ENCODE data around the gene CFP.
"Not testable (repeated sequence)": the region's sequence is repeated elsewhere in the genome, so short reads cannot be mapped to it uniquely, and the experiment has no call there.

The CFP gene

DNA sequence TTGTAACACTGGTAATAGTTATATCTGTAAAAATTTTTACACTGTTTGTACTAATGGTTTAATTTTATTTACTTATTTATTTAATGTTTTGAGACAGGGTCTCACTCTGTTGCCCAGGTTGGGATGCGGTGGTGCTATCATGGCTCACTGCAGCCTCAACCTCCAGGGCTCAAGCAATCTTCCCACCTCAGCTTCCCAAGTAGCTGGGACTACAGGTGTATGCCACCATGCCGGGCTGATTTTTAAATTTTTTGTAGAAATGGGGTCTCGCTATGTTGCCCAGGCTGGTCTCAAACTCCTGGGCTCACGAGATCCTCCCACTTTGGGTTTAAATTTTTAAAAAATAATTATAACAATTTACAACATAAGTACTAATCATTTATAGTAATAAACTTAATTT lies 26.6 kb downstream of the CFP start:
- not testable (repeated sequence) for DNase-seq (ENCODE audit: low spot score)

- DNase-seq (ENCODE audit: low spot score) = no peak
These were observed 32.5 kb downstream of the CFP start for GRCh38 chrX:47597222-47597621.

DNA sequence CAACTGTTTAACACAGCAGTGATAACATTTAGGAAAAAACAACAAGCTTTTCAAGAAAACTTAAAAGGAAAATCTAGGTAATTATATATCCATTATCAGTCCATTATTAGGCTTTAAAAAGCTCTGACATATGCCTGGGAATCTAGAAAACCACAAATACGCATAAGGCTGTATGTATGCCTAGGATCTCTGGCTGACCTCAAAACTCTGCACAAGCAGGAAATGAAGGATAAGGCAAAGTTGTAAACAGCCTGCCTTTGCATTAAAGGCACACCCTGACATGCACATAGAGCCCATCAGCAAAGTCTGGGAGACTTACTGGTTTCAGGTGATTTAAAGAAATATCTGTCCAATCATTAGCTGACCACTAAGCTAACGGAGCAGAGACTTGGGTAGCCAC lies 33.5 kb downstream of the CFP start:
- DNase-seq (ENCODE audit: low spot score) = no peak

GRCh38 chrX:47595716-47596251 lies 33.9 kb downstream of the CFP start:
- no peak for DNase-seq (ENCODE audit: low spot score)

DNA sequence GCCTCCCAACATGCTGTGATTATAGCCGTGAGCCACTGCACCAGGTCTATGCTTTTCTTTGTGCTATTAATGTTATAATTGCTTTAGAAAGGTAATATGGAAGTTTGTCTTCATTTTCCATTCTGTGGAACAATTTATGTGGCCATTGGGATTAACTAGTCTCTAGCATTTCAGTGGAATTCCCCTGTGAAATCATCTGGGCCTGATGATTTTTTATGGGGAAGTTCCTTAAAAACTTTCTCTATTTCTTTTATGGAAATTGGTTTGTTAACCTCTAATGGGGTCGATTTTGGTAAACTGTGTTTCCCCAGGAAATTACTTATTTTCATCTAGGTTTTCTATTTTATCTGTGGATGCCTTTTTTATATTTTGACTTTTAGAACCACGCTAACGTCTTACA lies 36.2 kb downstream of the CFP start:
- no peak for DNase-seq (ENCODE audit: low spot score)

DNA sequence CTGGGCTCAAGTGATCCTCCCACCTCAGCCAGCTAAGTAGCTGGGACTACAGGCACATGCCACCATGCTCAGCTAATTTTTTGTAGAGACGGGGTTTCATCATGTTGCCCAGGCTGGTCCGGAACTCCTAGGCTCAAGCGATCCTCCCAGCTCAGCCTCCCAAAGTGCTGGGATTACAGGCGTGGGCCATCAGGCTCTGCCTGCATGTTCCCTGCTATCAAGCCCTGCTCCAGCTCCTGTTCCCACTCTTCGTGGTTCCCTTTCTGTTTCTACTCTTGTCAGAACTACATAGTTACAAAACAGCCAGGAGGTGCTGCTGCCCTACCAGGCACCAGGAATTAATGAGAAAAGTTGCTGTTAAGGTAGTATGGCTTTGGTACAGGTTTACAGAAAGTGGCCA lies 38.7 kb downstream of the CFP start:
- DNase-seq (ENCODE audit: low spot score) = no peak

GRCh38 chrX:47587906-47588735 lies 41.6 kb downstream of the CFP start:
- DNase-seq (ENCODE audit: low spot score) = no peak

GRCh38 chrX:47587091-47587891 lies 42.4 kb downstream of the CFP start:
- DNase-seq (ENCODE audit: low spot score) = no peak

GRCh38 chrX:47586043-47586787 lies 43.5 kb downstream of the CFP start:
- DNase-seq (ENCODE audit: low spot score) = no peak

DNA sequence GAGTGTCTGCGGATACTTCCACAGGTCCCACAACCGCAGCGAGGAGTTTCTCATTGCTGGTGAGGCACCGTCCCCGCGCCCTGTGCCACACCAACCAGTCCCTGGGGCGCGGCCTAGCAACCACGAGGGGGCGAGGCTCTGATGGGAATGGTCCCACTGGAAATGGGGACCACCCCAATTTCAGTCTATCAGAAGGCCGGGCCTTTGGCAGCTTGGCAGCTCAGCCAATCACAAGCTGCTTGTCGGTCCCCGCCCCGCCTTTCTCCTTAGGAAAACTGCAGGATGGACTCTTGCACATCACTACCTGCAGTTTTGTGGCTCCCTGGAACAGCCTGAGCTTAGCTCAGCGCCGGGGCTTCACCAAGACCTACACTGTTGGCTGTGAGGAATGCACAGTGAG lies 44.5 kb downstream of the CFP start:
- no peak for DNase-seq (ENCODE audit: low spot score)

GRCh38 chrX:47584714-47585113 lies 45.0 kb downstream of the CFP start:
- DNase-seq (ENCODE audit: low spot score) = no peak

GRCh38 chrX:47583240-47583861 lies 46.4 kb downstream of the CFP start:
- no peak for DNase-seq (ENCODE audit: low spot score)

GRCh38 chrX:47581731-47582647 lies 47.7 kb downstream of the CFP start, which contains the start of gene TIMP1:
TSS of gene TIMP1 (plus strand) at chrX:47582436. CDS start at chrX:47583416, 980 bp downstream.
- peak; percentile 64 for DNase-seq (ENCODE audit: low spot score)

DNA sequence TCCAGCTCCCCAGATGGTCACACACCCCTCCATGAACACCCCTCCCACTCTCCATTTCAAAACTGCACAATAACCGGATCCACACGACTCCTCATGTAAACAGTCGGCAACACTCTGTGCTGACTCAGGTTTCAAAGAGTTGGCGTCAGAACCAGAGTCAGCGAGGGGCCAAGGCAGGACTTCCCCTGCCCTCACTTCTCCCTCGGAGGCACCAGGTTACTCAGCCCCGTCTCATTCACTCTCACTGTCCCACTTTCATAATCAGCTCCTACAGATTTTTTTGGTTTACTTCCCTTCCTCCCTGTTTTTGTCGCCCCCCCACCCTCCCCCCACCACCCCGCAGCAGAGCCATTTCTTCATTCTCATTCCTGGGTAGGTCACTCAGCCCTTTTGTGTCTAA lies 50.2 kb downstream of the CFP start:
- no peak for DNase-seq (ENCODE audit: low spot score)

- no peak for DNase-seq (ENCODE audit: low spot score)
These were observed 51.0 kb downstream of the CFP start for GRCh38 chrX:47578692-47579091.

- DNase-seq (ENCODE audit: low spot score) = no peak
These were observed 51.8 kb downstream of the CFP start for GRCh38 chrX:47577901-47578300.

DNA sequence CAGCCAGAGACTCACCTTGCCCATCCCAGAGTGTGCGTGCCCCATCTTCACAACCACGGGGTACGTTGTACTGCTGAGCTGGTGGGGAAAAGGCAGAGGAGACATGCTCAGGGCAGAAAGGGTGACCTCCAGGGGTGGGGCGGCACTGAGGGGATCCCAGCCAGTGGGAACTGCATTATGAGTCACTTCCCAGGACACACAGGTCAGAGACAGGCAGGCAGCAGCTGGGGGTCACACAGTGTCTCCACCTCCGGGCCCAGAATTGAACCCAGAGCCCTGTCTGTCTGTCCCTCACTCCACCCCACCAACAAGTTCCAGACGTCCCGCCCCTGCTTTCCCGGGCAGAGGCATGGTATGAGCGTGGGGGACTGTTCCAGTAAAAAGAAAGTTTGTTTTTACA lies 52.3 kb downstream of the CFP start:
- DNase-seq (ENCODE audit: low spot score) = no peak

GRCh38 chrX:47576021-47576898 lies 53.5 kb downstream of the CFP start:
- no peak for DNase-seq (ENCODE audit: low spot score)

DNA sequence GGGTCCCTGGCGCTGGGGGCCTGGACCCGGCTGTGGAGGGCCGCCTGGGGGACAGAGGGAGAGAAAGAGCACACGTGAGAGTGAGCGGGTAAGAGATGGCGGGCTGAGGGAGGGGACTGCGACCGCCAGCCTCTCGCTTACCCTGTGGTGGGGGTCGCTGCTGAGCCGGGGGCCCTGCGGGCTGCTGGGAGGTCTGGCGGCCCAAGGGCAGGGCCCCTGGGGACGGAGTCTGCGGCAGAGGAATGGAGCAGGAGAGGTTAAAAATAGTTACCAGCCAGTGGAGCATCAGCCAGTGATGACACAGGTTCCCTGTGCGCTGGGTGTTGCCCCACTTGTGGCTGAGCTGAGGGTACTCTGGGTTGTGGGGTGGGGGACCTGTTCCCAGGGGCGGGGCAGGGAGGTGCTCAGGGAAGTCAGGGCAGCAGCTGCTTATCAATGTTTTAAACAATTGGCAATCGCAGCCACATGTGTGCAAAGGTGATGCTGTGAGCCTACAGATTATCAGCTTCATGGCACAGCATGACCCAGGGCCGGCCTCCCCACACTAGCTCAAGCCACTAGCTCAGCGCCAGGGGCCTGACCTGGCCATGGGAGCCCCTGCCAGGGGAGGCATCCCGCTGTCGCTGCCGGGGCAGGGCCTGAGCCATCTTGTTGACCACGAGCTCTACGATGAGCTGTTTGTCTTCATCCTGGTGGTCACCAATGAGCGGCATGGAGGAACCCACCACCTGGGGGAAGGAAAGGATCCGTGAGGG lies 55.0 kb downstream of the CFP start:
- DNase-seq (ENCODE audit: low spot score) = no peak
